Nucleus accumbens (tissue), 56 donors: ENCODE measurements around the gene CREBRF.
"Not testable (repeated sequence)": the region's sequence is repeated elsewhere in the genome, so short reads cannot be mapped to it uniquely, and the experiment has no call there.

Experiments
- DNase-seq, 56 donors: peaks; one replicate each; lab custom pipeline; 2025; lab: John Stamatoyannopoulos, UW

The CREBRF gene

DNA sequence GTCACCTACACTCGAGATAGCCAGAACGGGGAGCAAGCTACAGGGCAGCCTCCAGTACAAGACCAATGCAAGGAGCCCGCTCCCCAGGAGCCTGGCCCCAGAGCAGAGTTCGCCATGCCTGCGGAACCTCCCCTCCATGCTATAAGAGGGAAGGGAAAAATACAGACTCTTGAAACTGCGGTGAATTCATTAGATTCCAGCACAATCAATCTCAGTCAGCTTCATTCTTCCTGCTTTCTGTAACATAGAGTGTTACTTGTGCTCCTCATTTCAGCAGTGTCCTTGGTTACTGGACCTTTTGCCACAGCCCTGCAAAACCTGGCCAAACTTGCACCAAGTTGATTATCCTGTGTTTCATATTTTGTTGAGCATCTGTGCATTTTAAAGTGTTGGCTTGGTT lies 22.2 kb upstream of the CREBRF start:
- DNase-seq, result no peak

DNA sequence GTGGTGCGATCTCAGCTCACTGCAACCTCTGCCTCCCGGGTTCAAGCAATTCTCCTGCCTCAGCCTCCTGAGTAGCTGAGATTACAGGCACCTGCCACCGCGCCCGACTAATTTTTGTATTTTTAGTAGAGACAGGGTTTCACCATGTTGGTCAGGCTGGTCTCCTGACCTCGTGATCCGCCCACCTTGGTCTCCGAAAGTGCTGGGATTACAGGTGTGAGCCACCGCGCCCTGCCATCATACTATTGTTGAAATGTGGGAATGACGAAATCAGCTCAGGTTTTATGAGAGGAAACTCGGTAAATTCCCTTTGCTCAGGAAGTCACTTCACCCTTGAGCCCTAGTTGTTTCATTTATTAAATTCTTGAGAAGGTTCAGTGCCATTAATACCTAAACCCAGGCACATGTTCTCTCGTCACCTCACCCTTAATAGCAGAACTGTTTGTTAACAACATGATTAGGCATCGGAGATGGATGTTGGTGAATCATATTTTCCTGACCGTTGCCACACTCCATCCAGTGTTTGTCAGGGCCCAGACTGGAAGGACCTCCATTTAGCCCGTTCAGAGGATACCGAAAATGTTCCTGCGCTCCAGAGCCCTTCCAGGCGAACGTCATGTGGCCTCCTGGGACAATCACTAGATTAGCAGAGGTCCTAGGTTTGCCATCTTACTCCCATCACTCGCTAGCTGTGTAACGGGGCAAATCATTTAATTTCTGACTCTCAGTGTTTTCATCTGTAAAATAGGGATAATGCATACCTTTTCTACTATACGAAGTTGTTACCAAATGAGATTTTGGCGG lies 20.0 kb upstream of the CREBRF start:
- no peak for DNase-seq

DNA sequence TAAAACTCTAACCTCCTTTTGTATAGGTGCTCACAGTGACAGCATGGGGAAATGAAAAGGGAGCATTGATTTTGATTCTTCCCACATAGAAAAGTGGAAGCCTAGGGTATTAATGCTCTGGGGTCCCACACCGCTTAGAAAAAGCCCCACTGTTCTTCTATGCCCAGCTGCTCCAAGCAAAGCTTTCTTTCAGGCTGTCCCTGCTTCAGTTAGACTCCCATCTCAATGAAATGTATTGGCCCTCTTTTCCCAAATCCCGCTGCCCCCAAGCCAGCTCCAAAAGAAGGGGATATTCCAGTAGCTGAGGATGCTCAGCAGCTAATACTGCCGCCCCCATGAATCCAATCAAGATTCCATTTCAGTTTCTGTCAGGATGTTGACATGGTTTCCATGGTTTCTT lies 17.0 kb upstream of the CREBRF start:
- peak in 3 of 56 donors; percentile 1 to 20 (median 14) for DNase-seq

DNA sequence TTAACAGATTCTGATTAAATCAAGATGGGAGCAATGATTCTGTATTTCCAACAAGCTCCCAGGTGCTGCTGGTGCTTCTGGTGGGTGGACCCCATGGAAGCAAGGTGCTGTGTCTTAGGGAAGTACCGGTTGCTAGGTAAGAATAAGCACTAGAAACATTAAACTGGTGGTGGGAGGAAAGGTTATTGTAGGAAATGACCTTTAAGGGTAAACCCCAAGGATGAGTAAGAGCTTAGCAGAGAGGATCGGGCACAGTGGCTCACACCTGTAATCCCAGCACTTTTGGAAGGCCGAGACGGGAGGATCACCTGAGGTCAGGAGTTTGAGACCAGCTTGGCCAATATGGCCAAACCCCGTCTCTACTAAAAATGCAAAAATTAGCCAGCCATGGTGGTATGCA lies 16.2 kb upstream of the CREBRF start:
- DNase-seq, result no peak

DNA sequence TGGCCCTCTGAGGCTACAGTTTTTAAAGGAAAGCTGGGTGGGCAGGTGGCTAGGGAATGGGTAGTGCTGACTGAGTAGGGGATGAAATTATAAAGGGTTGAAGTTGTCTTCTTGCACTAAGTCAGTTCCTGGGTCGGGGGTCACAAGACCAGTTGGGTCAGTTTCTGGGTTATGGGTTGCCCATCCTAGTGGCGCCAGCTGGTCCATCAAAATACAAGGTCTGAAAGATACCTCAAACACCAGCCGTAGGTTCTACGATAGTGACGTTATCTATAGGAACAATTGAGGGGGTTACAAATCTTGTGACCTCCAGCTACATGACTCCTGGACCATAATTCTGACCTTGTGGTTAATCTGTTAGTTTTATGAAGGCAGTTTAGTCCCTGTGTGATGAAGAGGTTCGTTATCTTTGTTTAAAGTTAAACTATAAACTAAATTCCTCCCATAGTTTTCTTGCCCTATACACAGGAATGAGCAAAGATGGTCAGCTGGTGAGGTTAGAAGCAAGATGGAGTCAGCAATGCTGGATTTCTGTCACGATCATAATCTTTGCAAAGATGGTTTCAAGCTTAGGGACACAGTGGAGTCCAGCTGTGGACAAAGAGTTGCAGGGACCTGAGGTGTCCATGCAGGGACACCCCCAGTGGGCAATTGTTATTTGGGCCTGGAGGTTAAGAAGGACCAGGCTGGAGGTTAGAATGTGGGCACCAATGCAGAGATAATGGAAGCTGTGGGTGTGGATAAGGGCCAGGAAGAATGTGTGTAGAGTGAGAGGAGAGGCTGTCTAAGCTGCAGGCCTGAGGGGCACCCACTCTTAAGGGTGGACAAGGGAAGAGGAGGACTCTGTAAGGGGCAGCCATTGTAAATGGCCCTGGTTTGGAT lies 14.0 kb upstream of the CREBRF start:
- DNase-seq, result no peak

DNA sequence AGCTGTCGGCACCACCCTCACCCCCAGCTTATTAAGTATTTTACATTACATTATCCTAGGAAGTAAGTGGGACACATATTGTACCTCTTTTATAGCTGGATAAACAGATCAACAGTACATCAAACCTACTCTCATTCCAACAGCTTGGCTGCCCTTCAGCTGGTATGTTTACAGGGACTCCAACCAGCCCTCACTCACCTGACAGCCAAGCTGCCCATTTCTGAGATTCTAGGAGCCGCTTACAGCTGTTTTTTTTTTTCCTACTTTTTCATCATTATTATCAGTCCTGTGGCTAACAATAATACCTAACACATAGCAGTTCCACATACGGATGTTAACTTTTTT lies 13.4 kb upstream of the CREBRF start:
- no peak for DNase-seq

DNA sequence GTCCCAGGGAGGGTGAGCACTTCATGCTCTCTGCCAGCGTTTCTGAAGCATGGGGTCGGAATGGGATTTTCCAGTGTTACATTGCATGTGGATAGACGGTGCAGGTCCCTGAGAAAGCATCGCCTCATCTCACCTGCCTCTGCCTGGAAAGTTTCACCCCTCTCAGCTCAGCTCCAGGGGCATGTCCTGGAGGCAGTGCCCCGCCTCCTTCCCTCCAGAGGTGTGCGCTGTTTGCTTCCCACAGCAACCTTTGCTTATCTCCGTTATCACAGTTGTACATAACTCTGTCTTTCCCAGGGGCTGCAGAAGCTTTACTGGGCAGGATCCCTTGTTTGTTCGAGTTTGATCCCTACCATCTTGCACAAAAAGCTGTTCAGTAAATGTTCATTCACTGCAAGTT lies 10.7 kb upstream of the CREBRF start:
- no peak for DNase-seq

DNA sequence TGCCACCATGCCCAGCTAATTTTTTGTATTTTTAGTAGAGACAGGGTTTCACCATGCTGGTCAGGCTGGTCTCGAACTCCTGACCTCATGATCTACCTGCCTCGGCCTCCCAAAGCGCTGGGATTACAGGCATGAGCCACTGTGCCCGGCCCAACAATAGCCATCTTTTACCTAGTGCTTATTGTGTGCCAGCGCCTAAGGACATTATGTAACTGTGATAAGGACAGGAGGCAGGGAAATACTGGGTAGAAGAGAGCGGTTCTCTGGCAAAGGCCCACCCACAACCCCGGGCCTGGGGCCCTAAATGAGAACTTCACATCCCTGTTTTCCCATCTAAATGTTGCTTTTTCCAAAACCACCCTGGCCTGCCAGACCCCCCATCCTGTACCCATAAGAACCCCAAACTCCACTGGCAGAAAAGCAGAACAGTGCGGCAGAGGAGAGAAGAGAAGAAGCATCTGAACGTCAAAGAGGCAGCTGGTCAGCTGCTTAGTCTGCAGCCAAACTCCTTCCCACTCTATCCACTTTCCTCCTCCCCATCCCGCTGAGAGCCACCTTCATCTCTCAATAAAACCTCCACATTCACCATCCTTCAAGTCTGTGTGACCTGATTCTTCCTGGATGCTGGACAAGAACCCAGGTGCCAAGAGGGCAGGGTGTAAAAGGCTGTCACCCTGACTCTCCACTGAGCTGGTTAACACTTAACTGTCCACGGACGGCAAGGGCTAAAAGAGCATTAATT lies 8.9 kb upstream of the CREBRF start:
- DNase-seq, result not testable (repeated sequence)

DNA sequence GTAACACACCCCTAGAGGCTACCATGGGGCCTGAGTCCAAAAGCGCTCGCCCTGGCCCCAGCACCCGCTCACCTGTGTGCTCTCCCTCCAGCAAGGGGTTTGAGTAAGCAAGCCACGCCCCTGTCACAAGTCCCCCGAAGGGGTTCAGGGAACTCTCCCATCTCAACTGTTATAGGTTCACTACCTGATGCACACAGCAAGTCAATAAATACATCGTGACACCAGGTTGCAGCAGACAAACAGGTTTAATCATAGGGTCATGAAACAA lies 8.4 kb upstream of the CREBRF start:
- no peak for DNase-seq

DNA sequence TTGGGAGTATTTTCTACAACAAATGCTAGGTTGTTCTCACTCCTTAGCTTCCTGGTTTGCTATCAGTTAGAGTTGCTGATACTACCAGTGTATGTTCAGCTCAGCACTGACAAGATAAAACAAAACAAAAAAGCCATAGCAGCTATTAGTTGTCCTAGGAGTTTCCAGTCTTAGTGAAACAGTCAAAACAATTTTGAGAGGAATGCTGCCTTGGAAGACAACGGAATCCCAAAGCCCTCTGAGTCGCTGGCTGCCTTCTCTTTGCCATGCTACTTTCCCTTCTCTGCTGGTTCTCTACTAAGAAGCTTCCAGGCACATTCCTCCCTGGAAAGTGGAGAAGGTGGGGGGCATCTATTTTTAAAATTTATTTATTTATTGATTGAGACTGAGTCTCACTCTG lies 5.4 kb upstream of the CREBRF start:
- DNase-seq, result no peak

DNA sequence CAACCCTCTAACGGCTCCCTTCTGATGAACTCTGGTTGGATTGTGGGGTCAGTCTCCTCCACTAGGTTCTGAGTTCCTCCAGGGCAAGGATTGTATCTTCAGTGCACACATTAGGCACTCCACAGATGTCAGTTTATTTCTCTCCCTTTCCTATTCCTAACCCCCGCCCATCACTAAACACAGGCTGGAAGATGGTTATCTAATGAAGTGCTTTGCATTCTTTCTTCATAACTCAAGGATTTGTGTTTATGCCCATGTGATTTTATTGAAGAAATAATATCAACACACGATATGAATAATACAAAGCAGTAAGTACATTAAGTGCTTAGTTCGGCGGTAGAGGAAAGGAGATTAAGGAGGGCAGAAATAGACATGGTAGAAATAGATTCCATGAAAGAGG lies 4.4 kb upstream of the CREBRF start:
- no peak for DNase-seq

DNA sequence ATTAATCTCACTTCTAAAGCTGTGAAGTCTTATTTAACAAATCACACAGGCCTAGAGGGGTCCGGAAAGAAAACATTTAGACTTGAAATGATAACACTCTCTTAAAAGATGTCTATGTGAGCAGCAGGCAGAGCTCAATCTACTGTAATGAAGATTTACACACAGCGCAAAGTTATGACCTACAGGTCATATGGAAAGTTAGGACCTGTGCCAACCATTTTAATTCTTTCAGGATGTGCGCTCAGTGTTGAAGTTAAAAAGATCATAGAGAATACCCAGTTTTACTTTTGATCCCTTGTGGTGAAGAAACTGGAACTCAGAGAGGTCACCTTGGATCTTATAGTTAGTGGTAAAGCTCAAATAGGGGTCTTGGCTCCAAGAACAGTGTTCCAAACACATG lies 3.1 kb upstream of the CREBRF start:
- DNase-seq, result no peak

DNA sequence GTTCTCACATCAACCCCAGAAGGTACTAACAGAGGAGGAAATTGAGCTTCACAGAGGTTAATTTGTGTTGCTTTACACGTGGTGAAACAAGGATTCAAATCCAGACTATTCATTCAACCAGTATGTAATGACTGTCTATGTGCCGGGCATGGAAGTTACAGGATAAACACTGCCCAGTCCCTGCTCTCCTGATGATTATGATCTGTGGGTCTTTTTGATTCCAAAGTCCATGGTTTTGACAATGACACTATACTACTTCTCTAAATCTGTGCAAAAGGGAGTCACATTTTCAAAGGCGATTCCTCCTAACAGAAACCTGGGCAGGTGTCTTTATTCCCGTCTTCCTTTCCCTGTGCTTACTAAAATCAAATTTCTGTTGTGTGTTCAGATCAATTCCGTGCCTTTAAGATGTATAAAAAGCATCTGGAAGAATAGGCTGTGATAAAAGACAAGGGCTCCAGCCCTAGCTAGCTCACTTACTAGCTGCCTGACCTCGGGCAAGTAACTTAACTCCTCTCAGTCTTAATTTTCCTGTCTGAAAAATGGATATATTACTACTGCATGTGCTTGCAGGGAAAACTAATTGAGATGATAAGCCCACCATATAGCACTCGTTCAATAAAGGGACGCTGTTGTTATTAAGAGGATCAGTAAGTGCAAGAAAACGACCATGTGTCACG lies 970 bp upstream of the CREBRF start:
- no peak for DNase-seq

DNA sequence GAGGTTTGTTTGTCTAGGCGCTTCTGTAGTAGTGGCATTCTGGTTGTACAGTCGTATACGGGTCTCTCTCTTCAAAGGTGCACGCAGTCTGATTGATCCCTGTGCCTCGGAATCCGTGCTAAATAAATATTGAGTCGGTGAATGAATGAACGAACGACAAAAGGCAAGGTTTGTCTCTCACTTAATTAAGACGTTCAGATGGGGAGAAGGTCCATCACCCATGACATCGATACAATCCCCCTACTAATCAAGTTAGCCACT lies 500 bp upstream of the CREBRF start:
- DNase-seq, result peak in 1 of 56 donors; percentile 29

DNA sequence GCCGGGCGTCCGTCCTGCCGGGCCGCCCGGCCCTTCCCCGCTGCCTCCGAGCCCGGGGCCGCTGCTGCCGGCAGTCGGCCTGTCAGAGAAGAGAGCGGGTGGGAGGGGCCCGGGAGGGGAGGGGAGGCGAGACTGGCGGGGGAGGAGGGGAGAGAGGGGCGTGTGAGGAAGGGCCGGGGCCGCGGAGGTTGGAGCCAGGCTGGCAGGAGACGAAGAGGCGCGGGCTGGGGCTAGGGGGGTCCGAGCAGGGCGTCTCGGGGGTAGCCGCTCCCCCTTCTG lies 570 bp downstream of the CREBRF start:
- peak in 5 of 56 donors; percentile 78 to 91 (median 90) for DNase-seq

DNA sequence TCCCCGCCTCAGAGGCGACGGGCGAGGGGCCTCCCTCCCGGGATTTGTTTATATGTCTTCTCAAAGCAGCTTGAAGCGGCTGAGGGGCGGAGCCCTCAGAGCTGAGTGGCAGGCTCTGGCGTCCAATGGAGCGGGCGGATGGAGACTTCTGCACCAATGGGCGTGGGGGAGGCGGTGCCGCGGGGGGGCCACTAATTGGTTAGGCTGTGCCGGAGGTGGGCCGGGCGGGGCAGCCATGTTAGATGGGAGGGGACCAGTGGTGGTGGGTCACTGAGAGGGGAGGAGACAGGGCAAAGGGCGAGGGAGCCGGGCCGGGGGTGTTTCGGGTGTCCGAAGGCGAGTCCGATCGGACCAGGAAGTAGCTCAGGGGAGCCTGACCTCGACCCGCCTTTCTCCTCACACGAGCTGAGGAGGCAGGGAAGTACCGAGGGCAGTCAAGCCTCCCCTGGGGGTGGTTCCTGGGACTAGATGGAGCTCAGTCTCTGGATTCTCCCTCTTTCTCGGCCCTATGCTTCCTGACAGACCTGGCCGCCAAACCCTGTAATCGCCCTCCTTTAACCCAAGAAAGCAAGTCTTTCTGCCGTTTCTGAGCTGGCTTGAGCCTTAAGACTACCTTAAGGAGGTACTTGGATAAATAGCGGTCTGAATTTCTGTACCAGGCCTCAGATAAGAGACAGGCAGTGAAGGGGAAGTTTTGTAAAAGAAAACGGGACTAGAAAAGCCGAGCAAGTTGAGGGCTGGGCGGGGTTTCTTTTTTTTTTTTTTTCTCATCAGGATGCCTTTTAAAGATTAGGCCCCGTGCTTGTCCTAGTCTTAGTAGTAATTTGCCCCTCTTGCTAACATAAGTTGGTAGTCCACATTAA lies 1.1 kb downstream of the CREBRF start:
- peak; percentile 84 to 99 (median 98) for DNase-seq

DNA sequence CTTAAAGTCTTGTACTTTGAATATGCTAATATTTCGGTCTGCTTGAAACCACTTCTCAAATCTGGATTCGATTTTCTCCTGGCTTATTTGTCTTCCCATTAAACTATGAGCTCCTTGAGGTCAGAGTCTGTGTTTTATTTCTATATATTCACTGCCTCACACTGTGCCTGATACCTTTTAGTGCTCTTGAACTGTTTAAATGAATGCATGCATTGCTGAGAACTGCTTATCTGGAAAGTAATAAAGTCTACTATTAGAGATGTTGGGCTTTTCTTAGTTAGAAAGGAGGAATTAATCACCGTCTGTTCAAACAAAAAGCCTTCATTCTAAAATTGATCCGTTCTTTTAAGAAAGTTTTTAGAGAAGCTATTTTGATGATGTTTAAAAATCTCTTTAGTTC lies 6.0 kb downstream of the CREBRF start:
- DNase-seq, result no peak

DNA sequence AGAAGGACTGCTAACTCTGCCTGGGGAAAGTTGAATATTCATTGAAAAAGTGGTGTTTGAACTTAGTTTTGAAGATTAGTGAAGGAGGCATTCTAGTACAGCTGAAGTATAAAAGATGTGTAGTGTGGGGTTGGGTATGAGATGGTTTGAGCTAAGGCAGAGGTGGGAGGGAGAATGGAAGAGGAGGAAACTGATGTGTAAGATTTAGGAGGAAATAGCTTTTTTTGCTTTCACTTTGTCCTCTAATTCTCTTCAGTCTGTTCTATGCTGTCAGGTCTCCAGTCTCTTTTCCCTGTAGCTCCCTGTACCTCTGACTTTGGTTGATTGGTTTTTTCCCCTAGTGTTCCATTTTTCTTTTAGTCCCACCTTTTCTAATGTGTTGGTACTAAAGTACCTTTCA lies 9.0 kb downstream of the CREBRF start:
- DNase-seq, result no peak

DNA sequence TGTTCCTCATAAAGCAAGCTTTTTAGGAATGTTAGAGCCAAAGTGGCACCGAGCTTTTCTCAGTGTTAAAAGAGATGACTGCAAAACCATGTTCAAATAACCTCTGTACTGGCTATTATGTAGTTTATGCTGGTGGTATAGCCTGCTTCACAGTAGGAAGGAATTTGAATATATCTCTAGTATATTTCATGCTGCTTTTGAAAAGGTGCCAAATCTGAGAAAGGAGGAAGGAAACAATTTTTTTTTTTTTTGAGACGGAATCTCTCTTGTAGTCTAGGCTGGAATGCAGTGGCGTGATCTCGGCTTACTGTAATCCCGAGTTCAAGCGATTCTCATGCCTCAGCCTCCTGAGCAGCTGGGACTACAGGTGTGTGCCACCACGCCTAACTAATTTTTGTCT lies 13.5 kb downstream of the CREBRF start:
- DNase-seq, result no peak

DNA sequence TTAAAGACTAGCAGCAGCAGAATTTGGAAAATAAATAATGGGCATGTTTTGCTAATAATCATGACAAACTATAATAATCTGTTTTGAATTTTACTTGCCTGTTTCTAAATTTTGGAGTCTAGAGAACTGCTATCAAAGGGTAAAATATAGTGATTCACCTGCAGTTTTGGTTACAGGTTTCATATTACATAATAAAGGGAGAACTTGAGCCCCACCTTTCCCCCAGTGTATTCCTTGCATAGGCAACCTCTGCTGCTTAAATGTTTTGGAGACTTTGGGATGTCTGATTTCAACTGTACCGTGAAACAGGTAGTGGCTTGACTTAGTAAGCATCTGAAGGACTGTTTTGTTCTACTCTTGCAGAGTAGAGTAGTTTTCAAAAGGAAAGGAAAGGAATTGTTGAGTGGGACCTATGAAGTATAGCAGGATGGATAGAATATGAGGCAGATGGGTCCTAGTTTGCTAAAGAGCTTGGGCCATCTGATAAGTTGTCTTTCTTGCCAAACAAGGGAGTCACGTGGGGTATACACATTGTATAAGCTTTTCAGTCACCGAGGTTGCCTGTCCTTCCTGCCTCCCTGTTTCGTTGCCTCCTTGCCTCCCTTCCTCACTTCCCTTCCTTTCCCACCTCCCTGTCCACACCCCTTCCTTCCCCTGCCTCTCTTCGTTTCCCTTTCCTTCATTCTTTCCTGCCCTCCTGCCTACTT lies 19.1 kb downstream of the CREBRF start:
- DNase-seq, result no peak
